WTC11 (cell line): ENCODE data around the gene NKX2-1. TPM values are rescaled to one million over a fixed set of nuclear protein-coding genes. Genes with fewer than 3 reads are reported as not detected.
A peak's percentile ranks its signal among the peaks of the same experiment; 100 is the strongest.

Experiments
- ATAC-seq: fragments of 200-7000 bp; cut with Tn5 transposase; 2 replicates; pipeline ENCODE4 v1.10.0; 2021; ENCODE audit warnings: mild to moderate bottlenecking, moderate library complexity
- CTCF ChIA-PET: fragments of 300-600 bp; sonication (Branson Sonifier 250); formaldehyde crosslinking; loops from one replicate; lab custom pipeline; 2021; ENCODE audit warnings: antibody characterized with exemption; lab: Charles Lee
- POLR2A ChIA-PET: fragments of 350-600 bp; sonication (Branson Sonifier 250); formaldehyde crosslinking; loops from one replicate; lab custom pipeline; 2021; ENCODE audit warnings: antibody characterized with exemption; lab: Charles Lee
- DNase-seq: peaks from one replicate; pipeline ENCODE4 v3.0.0; 2021; ENCODE audit warnings: low spot score
- H3K27ac Mint-ChIP-seq: 2 replicates; pipeline ENCODE4 v1.8.0; 2021; ENCODE audit warnings: mixed read lengths
- H3K27me3 Mint-ChIP-seq: 2 replicates; pipeline ENCODE4 v1.8.0; 2021; ENCODE audit warnings: low read depth, mild to moderate bottlenecking, moderate library complexity, mixed read lengths
- H3K36me3 Mint-ChIP-seq: 2 replicates; pipeline ENCODE4 v1.8.0; 2021; ENCODE audit warnings: mixed read lengths
- H3K4me1 Mint-ChIP-seq: 2 replicates; pipeline ENCODE4 v1.8.0; 2022; ENCODE audit warnings: mixed read lengths
- H3K4me3 Mint-ChIP-seq: 2 replicates; pipeline ENCODE4 v1.8.0; 2021; ENCODE audit warnings: mild to moderate bottlenecking, moderate library complexity, mixed read lengths
- H3K9me3 Mint-ChIP-seq: 2 replicates; pipeline ENCODE4 v1.8.0; 2021; ENCODE audit warnings: mixed read lengths
- CBFB ChIP-seq: sonication (generic); formaldehyde crosslinking; IDR thresholded peaks from 2 replicates; pipeline ENCODE4 v1.8.1; 2022; ENCODE audit warnings: mild to moderate bottlenecking, low read depth, missing genetic modification reagents
- CREM ChIP-seq: sonication (generic); formaldehyde crosslinking; IDR thresholded peaks from 2 replicates; pipeline ENCODE4 v1.8.1; 2022; ENCODE audit warnings: mild to moderate bottlenecking, missing genetic modification reagents, moderate library complexity
- ETV6 ChIP-seq: sonication (generic); formaldehyde crosslinking; IDR thresholded peaks from 2 replicates; pipeline ENCODE4 v1.8.1; 2022; ENCODE audit warnings: mild to moderate bottlenecking, missing genetic modification reagents
- GRHL2 ChIP-seq: fragments of 250-450 bp; sonication (Bioruptor Pico); IDR thresholded peaks from 2 replicates; pipeline ENCODE4 v1.8.0; 2022; ENCODE audit warnings: mild to moderate bottlenecking, moderate library complexity; ENCODE audit not compliant: insufficient replicate concordance, severe bottlenecking
- GTF2I ChIP-seq: fragments of 250-450 bp; sonication (Bioruptor Pico); conservative IDR thresholded peaks from 2 replicates; pipeline ENCODE4 v1.4.0; 2021; ENCODE audit warnings: mild to moderate bottlenecking
- HMGA2 ChIP-seq: fragments of 250-450 bp; sonication (Bioruptor Pico); IDR thresholded peaks from 2 replicates; pipeline ENCODE4 v1.4.0; 2021; ENCODE audit warnings: mild to moderate bottlenecking, moderate library complexity
- IRF2 ChIP-seq: sonication (generic); formaldehyde crosslinking; IDR thresholded peaks from 2 replicates; pipeline ENCODE4 v1.8.0; 2022; ENCODE audit warnings: low read depth, missing genetic modification reagents, borderline replicate concordance
- JAZF1 ChIP-seq: fragments of 250-450 bp; sonication (Bioruptor Pico); IDR thresholded peaks from 2 replicates; pipeline ENCODE4 v1.9.0; 2021; ENCODE audit warnings: moderate library complexity, mild to moderate bottlenecking, inconsistent platforms
- NFYB ChIP-seq: sonication (generic); formaldehyde crosslinking; conservative IDR thresholded peaks from 2 replicates; pipeline ENCODE4 v1.8.0; 2022; ENCODE audit warnings: low read depth, missing genetic modification reagents
- PRDM15 ChIP-seq: sonication (generic); formaldehyde crosslinking; IDR thresholded peaks from 2 replicates; pipeline ENCODE4 v1.8.0; 2022; ENCODE audit warnings: missing genetic modification reagents
- PREB ChIP-seq: sonication (generic); formaldehyde crosslinking; IDR thresholded peaks from 2 replicates; pipeline ENCODE4 v1.8.1; 2022; ENCODE audit warnings: mild to moderate bottlenecking, missing genetic modification reagents, moderate library complexity, borderline replicate concordance
- PRRX2 ChIP-seq: fragments of 250-450 bp; sonication (Bioruptor Pico); IDR thresholded peaks from 2 replicates; pipeline ENCODE4 v1.8.0; 2021; ENCODE audit warnings: mild to moderate bottlenecking
- RELA ChIP-seq: sonication (generic); formaldehyde crosslinking; IDR thresholded peaks from 2 replicates; pipeline ENCODE4 v1.8.1; 2022; ENCODE audit warnings: missing genetic modification reagents, mild to moderate bottlenecking, borderline replicate concordance
- TEAD4 ChIP-seq: sonication (generic); formaldehyde crosslinking; IDR thresholded peaks from 2 replicates; pipeline ENCODE4 v1.8.0; 2022; ENCODE audit warnings: mild to moderate bottlenecking, missing genetic modification reagents
- USF1 ChIP-seq: sonication (generic); formaldehyde crosslinking; IDR thresholded peaks from 2 replicates; pipeline ENCODE4 v1.8.0; 2022; ENCODE audit warnings: mild to moderate bottlenecking, missing genetic modification reagents
- ZMAT4 ChIP-seq: fragments of 250-450 bp; sonication (Bioruptor Pico); IDR thresholded peaks from 2 replicates; pipeline ENCODE4 v1.9.0; 2021; ENCODE audit warnings: mild to moderate bottlenecking
- ZNF121 ChIP-seq: sonication (generic); formaldehyde crosslinking; IDR thresholded peaks from 2 replicates; pipeline ENCODE4 v1.8.0; 2023; ENCODE audit warnings: missing genetic modification reagents
- ZNF396 ChIP-seq: fragments of 250-450 bp; sonication (Bioruptor Pico); IDR thresholded peaks from 2 replicates; pipeline ENCODE4 v1.8.0; 2021; ENCODE audit warnings: mild to moderate bottlenecking, moderate library complexity, borderline replicate concordance
- ZNF532 ChIP-seq: fragments of 250-450 bp; sonication (Bioruptor Pico); IDR thresholded peaks from 2 replicates; pipeline ENCODE4 v1.9.0; 2021; ENCODE audit warnings: mild to moderate bottlenecking, borderline replicate concordance
- ZSCAN18 ChIP-seq: fragments of 250-450 bp; sonication (Bioruptor Pico); IDR thresholded peaks from 2 replicates; pipeline ENCODE4 v2.1.2; 2022; ENCODE audit warnings: mild to moderate bottlenecking, moderate library complexity
- total RNA-seq: library from RNA; stranded (reverse); gene quantifications from 3 replicates; pipeline ENCODE4 v1.2.3, GENCODE V29; 2021

Gene NKX2-1
- total RNA-seq, 1 experiment from 2014 or later: not detected

GRCh38 chr14:36517242-36518030 is 2.6 kb downstream of the NKX2-1 start:
- peak; percentile 39 for DNase-seq
- ATAC-seq: peak; percentile 0; the same call in 1 of the 2 replicates
- no peak for TF ChIP-seq ETV6
- no peaks in the 10 kb centered on the region for H3K36me3 Mint-ChIP-seq
- H3K9me3 Mint-ChIP-seq: no peaks in the 10 kb centered on the region
- POLR2A ChIA-PET: no interaction called here
- peaks cover 47% of the 10 kb centered on the region for H3K4me1 Mint-ChIP-seq
- no peak overlapping the region for H3K27ac Mint-ChIP-seq
- H3K4me3 Mint-ChIP-seq: no peak overlapping the region
- CTCF ChIA-PET: interaction anchor here (1.6 to 9.3 kb wide), 4 partner anchors 6 to 139 kb away, joined by 11 to 113 read pairs (median 71); no protein-coding TSS in a partner anchor
- peaks cover 98% of the 10 kb centered on the region for H3K27me3 Mint-ChIP-seq

GRCh38 chr14:36516719-36517241 is 3.3 kb downstream of the NKX2-1 start:
- ATAC-seq (no peak), DNase-seq (peak; percentile 17)
- Mint-ChIP-seq H3K4me1 (peaks cover 44% of the 10 kb centered on the region), H3K9me3 (no peaks in the 10 kb centered on the region)
- POLR2A ChIA-PET: interaction anchor here (0.7 kb wide), 2 partner anchors 123 to 184 kb away, joined by 3 to 6 read pairs; no protein-coding TSS in a partner anchor
- CTCF ChIA-PET: interaction anchor here (0.6 to 5.7 kb wide), 5 partner anchors 7 to 447 kb away, joined by 4 to 103 read pairs (median 5); no protein-coding TSS in a partner anchor
- TF ChIP-seq ZMAT4 (no peak), CREM (CRISPR knock-in tag) (no peak), IRF2 (CRISPR knock-in tag) (no peak), ZNF532 (CRISPR knock-in tag) (no peak), TEAD4 (CRISPR knock-in tag) (no peak), ETV6 (no peak), PRDM15 (CRISPR knock-in tag) (no peak), NFYB (no peak), USF1 (CRISPR knock-in tag) (no peak), PREB (CRISPR knock-in tag) (no peak), ZSCAN18 (CRISPR knock-in tag) (no peak), ZNF121 (CRISPR knock-in tag) (no peak), PRRX2 (CRISPR knock-in tag) (no peak), GRHL2 (CRISPR knock-in tag) (no peak), RELA (CRISPR knock-in tag) (no peak), CBFB (CRISPR knock-in tag) (no peak), ZNF396 (CRISPR knock-in tag) (no peak), JAZF1 (CRISPR knock-in tag) (no peak), GTF2I (no peak), HMGA2 (CRISPR knock-in tag) (no peak)
- TF ChIP-seq, all 79 proteins: peak for 0
- Mint-ChIP-seq H3K4me3 (no peak overlapping the region), H3K27me3 (peaks cover 98% of the 10 kb centered on the region), H3K36me3 (no peaks in the 10 kb centered on the region), H3K27ac (no peak overlapping the region)
